ENCODE data around the gene COL25A1. TPM values are rescaled to one million over a fixed set of nuclear protein-coding genes. Genes with fewer than 3 reads are reported as not detected.

Gene COL25A1
- total RNA-seq, 1 experiment from 2014 or later, result not detected

GRCh38 chr4:109010521-109010920 is 291.9 kb downstream of the COL25A1 start:
- no peak for ATAC-seq
- no TSS peak for BruUV-seq (replicated peaks)

More at GRCh38 chr4:109010521-109010920, 291.9 kb downstream of the COL25A1 start:
- no peaks in the 10 kb centered on the region for H3K36me3 ChIP-seq (ENCODE audit: control insufficient read depth in 1 of 2, insufficient read depth in 2 of 2, low read length in 2 of 2)
- intact Hi-C loops (cut with micrococcal nuclease), result no loop called here
- TF ChIP-seq EGR1 (IDR thresholded peaks at IDR 0.05; ENCODE audit: low read depth), result no peak
- TF ChIP-seq ZFX (IDR thresholded peaks at IDR 0.05), result no peak
- no peak for TF ChIP-seq ZBTB33 (IDR thresholded peaks at IDR 0.05; ENCODE audit: extremely low read depth, insufficient replicate concordance, low read length)
- no peak for TF ChIP-seq MAX (IDR thresholded peaks at IDR 0.05)
- no peak for TF ChIP-seq POLR2AphosphoS5 (IDR thresholded peaks at IDR 0.05; ENCODE audit: low read depth, low read length)
- TF ChIP-seq, protein P1, sequence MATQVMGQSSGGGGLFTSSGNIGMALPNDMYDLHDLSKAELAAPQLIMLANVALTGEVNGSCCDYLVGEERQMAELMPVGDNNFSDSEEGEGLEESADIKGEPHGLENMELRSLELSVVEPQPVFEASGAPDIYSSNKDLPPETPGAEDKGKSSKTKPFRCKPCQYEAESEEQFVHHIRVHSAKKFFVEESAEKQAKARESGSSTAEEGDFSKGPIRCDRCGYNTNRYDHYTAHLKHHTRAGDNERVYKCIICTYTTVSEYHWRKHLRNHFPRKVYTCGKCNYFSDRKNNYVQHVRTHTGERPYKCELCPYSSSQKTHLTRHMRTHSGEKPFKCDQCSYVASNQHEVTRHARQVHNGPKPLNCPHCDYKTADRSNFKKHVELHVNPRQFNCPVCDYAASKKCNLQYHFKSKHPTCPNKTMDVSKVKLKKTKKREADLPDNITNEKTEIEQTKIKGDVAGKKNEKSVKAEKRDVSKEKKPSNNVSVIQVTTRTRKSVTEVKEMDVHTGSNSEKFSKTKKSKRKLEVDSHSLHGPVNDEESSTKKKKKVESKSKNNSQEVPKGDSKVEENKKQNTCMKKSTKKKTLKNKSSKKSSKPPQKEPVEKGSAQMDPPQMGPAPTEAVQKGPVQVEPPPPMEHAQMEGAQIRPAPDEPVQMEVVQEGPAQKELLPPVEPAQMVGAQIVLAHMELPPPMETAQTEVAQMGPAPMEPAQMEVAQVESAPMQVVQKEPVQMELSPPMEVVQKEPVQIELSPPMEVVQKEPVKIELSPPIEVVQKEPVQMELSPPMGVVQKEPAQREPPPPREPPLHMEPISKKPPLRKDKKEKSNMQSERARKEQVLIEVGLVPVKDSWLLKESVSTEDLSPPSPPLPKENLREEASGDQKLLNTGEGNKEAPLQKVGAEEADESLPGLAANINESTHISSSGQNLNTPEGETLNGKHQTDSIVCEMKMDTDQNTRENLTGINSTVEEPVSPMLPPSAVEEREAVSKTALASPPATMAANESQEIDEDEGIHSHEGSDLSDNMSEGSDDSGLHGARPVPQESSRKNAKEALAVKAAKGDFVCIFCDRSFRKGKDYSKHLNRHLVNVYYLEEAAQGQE (IDR thresholded peaks at IDR 0.05; ENCODE audit: low read depth), result no peak
- TF ChIP-seq ELF1 (IDR thresholded peaks at IDR 0.05; ENCODE audit: borderline replicate concordance, low read depth), result no peak
- TF ChIP-seq YY1 (IDR thresholded peaks at IDR 0.05; ENCODE audit: extremely low read depth, insufficient replicate concordance, low read depth, low read length), result no peak
- no peak overlapping the region for H3K4me3 ChIP-seq (replicated peaks in 1 of 2; ENCODE audit: low read depth in 1 of 2, low read length in 2 of 2)
- no peak overlapping the region for H3K4me2 ChIP-seq (ENCODE audit: low read length)
- no peaks in the 10 kb centered on the region for H3K9me3 ChIP-seq (ENCODE audit: control insufficient read depth in 1 of 2, insufficient read depth in 1 of 2, low read depth in 1 of 2, low read length in 2 of 2)
- H3K27ac ChIP-seq (ENCODE audit: low read depth, low read length), result no peak overlapping the region
- peaks cover 16% of the 10 kb centered on the region for H3K27me3 ChIP-seq (ENCODE audit: insufficient read depth, low read length)
- ChIA-PET CTCF (no interaction called here), POLR2A (no interaction called here), RAD21 (ENCODE audit: low non-redundant PET in 1 of 2, low total read pairs in 2 of 2, uncharacterized antibody in 2 of 2, unreplicated experiment in 2 of 2) (no interaction called here)
- H2AFZ ChIP-seq (ENCODE audit: low read depth, low read length, poor library complexity, severe bottlenecking), result no peak overlapping the region
- DNase-seq (ENCODE audit: low read depth, low spot score), result no peak
- no peaks in the 10 kb centered on the region for H3K79me2 ChIP-seq (ENCODE audit: insufficient read depth, low read length)
- no peaks in the 10 kb centered on the region for H4K20me1 ChIP-seq (ENCODE audit: insufficient read depth)
- H3K9me2 ChIP-seq (ENCODE audit: insufficient read depth), result no peaks in the 10 kb centered on the region
- no peak overlapping the region for H3K9ac ChIP-seq (ENCODE audit: low read length)
- no peaks in the 10 kb centered on the region for H3K4me1 ChIP-seq (ENCODE audit: control insufficient read depth in 1 of 2, insufficient read depth in 2 of 2, low read length in 2 of 2)
